Measurements from ENCODE around the gene RALGAPA1. TPM values are rescaled to one million over a fixed set of nuclear protein-coding genes. Genes with fewer than 3 reads are reported as not detected.

The RALGAPA1 gene
- total and polyA plus RNA-seq, 4 donors, result 4.6 to 38.7 (median 13.4) TPM

DNA sequence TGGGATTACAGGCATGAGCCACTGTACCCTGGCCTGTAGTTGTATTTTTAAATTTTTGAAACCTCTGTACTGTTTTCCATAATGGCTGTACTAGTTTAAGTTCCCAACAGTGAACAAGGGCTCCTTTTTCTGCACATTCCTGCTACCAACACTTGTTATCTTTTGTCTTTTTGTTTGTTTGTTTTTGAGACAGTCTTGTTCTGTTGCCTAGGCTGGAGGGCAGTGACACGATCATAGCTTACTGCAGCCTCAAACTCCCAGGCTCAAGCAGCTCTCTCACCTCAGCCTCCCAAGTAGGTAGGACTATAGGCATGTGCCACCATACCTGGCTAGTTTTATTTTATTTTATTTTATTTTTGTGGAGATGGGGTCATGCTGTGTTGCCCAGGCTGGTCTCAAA lies 40.0 kb upstream of the RALGAPA1 start:
- no peak overlapping the region for H3K9ac ChIP-seq (ENCODE audit: low read depth in 1 of 2, low read length in 2 of 2)
- whole genome bisulfite sequencing, result 85% methylated on average over 1 of the region's 1 CpG
- no peak for TF ChIP-seq GABPA (IDR thresholded peaks at IDR 0.05 in 1 of 2, conservative IDR thresholded peaks at IDR 0.05 in 1 of 2)
- TF ChIP-seq, protein P1, sequence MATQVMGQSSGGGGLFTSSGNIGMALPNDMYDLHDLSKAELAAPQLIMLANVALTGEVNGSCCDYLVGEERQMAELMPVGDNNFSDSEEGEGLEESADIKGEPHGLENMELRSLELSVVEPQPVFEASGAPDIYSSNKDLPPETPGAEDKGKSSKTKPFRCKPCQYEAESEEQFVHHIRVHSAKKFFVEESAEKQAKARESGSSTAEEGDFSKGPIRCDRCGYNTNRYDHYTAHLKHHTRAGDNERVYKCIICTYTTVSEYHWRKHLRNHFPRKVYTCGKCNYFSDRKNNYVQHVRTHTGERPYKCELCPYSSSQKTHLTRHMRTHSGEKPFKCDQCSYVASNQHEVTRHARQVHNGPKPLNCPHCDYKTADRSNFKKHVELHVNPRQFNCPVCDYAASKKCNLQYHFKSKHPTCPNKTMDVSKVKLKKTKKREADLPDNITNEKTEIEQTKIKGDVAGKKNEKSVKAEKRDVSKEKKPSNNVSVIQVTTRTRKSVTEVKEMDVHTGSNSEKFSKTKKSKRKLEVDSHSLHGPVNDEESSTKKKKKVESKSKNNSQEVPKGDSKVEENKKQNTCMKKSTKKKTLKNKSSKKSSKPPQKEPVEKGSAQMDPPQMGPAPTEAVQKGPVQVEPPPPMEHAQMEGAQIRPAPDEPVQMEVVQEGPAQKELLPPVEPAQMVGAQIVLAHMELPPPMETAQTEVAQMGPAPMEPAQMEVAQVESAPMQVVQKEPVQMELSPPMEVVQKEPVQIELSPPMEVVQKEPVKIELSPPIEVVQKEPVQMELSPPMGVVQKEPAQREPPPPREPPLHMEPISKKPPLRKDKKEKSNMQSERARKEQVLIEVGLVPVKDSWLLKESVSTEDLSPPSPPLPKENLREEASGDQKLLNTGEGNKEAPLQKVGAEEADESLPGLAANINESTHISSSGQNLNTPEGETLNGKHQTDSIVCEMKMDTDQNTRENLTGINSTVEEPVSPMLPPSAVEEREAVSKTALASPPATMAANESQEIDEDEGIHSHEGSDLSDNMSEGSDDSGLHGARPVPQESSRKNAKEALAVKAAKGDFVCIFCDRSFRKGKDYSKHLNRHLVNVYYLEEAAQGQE (IDR thresholded peaks at IDR 0.05), result no peak
- TF ChIP-seq, protein P2, sequence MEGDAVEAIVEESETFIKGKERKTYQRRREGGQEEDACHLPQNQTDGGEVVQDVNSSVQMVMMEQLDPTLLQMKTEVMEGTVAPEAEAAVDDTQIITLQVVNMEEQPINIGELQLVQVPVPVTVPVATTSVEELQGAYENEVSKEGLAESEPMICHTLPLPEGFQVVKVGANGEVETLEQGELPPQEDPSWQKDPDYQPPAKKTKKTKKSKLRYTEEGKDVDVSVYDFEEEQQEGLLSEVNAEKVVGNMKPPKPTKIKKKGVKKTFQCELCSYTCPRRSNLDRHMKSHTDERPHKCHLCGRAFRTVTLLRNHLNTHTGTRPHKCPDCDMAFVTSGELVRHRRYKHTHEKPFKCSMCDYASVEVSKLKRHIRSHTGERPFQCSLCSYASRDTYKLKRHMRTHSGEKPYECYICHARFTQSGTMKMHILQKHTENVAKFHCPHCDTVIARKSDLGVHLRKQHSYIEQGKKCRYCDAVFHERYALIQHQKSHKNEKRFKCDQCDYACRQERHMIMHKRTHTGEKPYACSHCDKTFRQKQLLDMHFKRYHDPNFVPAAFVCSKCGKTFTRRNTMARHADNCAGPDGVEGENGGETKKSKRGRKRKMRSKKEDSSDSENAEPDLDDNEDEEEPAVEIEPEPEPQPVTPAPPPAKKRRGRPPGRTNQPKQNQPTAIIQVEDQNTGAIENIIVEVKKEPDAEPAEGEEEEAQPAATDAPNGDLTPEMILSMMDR (IDR thresholded peaks at IDR 0.05; ENCODE audit: low read depth, low read length, missing input control), result no peak
- peaks cover 0 to 2% (median 0%) of the 10 kb centered on the region in 4 donors for H3K9me3 ChIP-seq (ENCODE audit: control insufficient read depth in 4 of 4, low read length in 3 of 4)
- no peaks in the 10 kb centered on the region for H3K4me1 ChIP-seq (ENCODE audit: control insufficient read depth in 4 of 4, insufficient read depth in 4 of 4, low read length in 3 of 4)
- H3K4me3 ChIP-seq (ENCODE audit: low read depth in 1 of 3, low read length in 3 of 3), result no peak overlapping the region
- H3K27me3 ChIP-seq (ENCODE audit: control insufficient read depth in 4 of 4, insufficient read depth in 4 of 4, low read length in 3 of 4), result no peaks in the 10 kb centered on the region
- H3K36me3 ChIP-seq (ENCODE audit: control insufficient read depth in 4 of 4, insufficient read depth in 3 of 4, low read depth in 1 of 4, low read length in 3 of 4), result peaks cover 0 to 4% (median 3%) of the 10 kb centered on the region in 4 donors
- DNase-seq (ENCODE audit: low spot score), result no peak
- H3K27ac ChIP-seq (ENCODE audit: low read depth in 1 of 2, low read length in 2 of 2), result no peak overlapping the region

DNA sequence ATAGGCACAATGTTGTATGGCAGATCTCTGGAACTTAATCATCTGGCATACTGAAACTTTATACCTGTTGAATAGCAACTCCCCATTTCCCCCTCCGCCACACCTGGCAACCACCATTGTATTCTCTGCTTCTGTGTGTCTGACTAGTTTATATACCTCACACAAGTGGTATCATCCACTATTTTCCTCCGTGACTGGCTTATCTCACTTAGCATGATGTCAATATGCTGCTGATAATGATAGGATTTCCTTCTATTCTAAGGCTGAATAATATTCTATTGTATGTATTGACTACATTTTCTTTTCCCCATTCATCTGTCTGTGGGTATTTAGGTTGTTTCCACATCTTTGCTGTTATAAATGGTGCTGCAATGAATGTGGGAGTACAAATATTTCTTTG lies 38.5 kb upstream of the RALGAPA1 start:
- peaks cover under 1 to 7% (median 3%) of the 10 kb centered on the region in 4 donors for H3K36me3 ChIP-seq (ENCODE audit: control insufficient read depth in 4 of 4, insufficient read depth in 3 of 4, low read depth in 1 of 4, low read length in 3 of 4)
- H3K27ac ChIP-seq (ENCODE audit: low read depth in 1 of 2, low read length in 2 of 2), result no peak overlapping the region
- no peak overlapping the region for H3K4me3 ChIP-seq (ENCODE audit: low read depth in 1 of 3, low read length in 3 of 3)
- no peaks in the 10 kb centered on the region for H3K4me1 ChIP-seq (ENCODE audit: control insufficient read depth in 4 of 4, insufficient read depth in 4 of 4, low read length in 3 of 4)
- H3K9me3 ChIP-seq (ENCODE audit: control insufficient read depth in 4 of 4, low read length in 3 of 4), result peaks cover 0 to 2% (median under 1%) of the 10 kb centered on the region in 4 donors
- H3K9ac ChIP-seq (ENCODE audit: low read depth in 1 of 2, low read length in 2 of 2), result no peak overlapping the region
- DNase-seq (ENCODE audit: low spot score), result no peak
- H3K27me3 ChIP-seq (ENCODE audit: control insufficient read depth in 4 of 4, insufficient read depth in 4 of 4, low read length in 3 of 4), result no peaks in the 10 kb centered on the region
- TF ChIP-seq, protein P1 (IDR thresholded peaks at IDR 0.05), result no peak
- TF ChIP-seq, protein P3, sequence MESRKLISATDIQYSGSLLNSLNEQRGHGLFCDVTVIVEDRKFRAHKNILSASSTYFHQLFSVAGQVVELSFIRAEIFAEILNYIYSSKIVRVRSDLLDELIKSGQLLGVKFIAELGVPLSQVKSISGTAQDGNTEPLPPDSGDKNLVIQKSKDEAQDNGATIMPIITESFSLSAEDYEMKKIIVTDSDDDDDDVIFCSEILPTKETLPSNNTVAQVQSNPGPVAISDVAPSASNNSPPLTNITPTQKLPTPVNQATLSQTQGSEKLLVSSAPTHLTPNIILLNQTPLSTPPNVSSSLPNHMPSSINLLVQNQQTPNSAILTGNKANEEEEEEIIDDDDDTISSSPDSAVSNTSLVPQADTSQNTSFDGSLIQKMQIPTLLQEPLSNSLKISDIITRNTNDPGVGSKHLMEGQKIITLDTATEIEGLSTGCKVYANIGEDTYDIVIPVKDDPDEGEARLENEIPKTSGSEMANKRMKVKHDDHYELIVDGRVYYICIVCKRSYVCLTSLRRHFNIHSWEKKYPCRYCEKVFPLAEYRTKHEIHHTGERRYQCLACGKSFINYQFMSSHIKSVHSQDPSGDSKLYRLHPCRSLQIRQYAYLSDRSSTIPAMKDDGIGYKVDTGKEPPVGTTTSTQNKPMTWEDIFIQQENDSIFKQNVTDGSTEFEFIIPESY (IDR thresholded peaks at IDR 0.05), result no peak
- no peak for TF ChIP-seq FOXA1 (IDR thresholded peaks at IDR 0.05)
- no peak for TF ChIP-seq NR2F2 (IDR thresholded peaks at IDR 0.05)
- TF ChIP-seq GABPA (IDR thresholded peaks at IDR 0.05 in 1 of 2, conservative IDR thresholded peaks at IDR 0.05 in 1 of 2), result no peak
- TF ChIP-seq YY1 (IDR thresholded peaks at IDR 0.05), result no peak
- TF ChIP-seq SP1 (IDR thresholded peaks at IDR 0.05), result no peak
- TF ChIP-seq, protein P4, sequence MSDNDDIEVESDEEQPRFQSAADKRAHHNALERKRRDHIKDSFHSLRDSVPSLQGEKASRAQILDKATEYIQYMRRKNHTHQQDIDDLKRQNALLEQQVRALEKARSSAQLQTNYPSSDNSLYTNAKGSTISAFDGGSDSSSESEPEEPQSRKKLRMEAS (IDR thresholded peaks at IDR 0.05), result no peak
- WGBS, result 93% methylated on average over 2 of the region's 2 CpGs
